Neuronal stem cell (in vitro differentiated cells): ENCODE measurements around the gene KLHDC8B.
A peak's percentile ranks its signal among the peaks of the same experiment; 100 is the strongest.

Experiments
- DNase-seq: peaks from one replicate; pipeline ENCODE4 v3.0.0-alpha.2; 2013; ENCODE audit warnings: low spot score
- H2AFZ ChIP-seq: one replicate; pipeline ENCODE4 v1.6.1; 2013; ENCODE audit warnings: mild to moderate bottlenecking, low read length, inconsistent platforms
- H2AK5ac ChIP-seq: 2 replicates; pipeline ENCODE4 v1.6.1; 2013; ENCODE audit warnings: low read depth, mild to moderate bottlenecking, inconsistent platforms, low read length, moderate library complexity, mixed read lengths
- H2BK120ac ChIP-seq: 2 replicates; pipeline ENCODE4 v1.6.1; 2013; ENCODE audit warnings: low read depth, mild to moderate bottlenecking, inconsistent platforms, low read length, moderate library complexity, mixed read lengths
- H2BK12ac ChIP-seq: one replicate; pipeline ENCODE4 v1.6.1; 2013; ENCODE audit warnings: low read length, inconsistent platforms
- H2BK15ac ChIP-seq: 2 replicates; pipeline ENCODE4 v1.6.1; 2013; ENCODE audit warnings: mild to moderate bottlenecking, low read length, inconsistent platforms, mixed read lengths
- H2BK5ac ChIP-seq: one replicate; pipeline ENCODE4 v1.6.1; 2013; ENCODE audit warnings: inconsistent platforms, mild to moderate bottlenecking, low read length, moderate library complexity
- H3K14ac ChIP-seq: one replicate; pipeline ENCODE4 v1.6.1; 2013; ENCODE audit warnings: low read length, inconsistent platforms
- H3K18ac ChIP-seq: 2 replicates; pipeline ENCODE4 v1.6.1; 2013; ENCODE audit warnings: low read length, inconsistent platforms
- H3K23ac ChIP-seq: 2 replicates; pipeline ENCODE4 v1.6.1; 2013; ENCODE audit warnings: low read depth, mild to moderate bottlenecking, mixed read lengths, low read length, inconsistent platforms; ENCODE audit not compliant: poor library complexity
- H3K27ac ChIP-seq: replicated peaks from 3 replicates; pipeline ENCODE4 v1.5.1; 2013; ENCODE audit warnings: low read length, inconsistent platforms
- H3K27me3 ChIP-seq, 3 experiments: 2 replicates each; pipeline ENCODE4 v1.6.1; 2013; ENCODE audit warnings: low read length in 3 of 3, mild to moderate bottlenecking in 2 of 3, inconsistent platforms in 1 of 3, low read depth in 1 of 3, mixed read lengths in 1 of 3, moderate library complexity in 1 of 3; ENCODE audit not compliant: control insufficient read depth in 3 of 3, insufficient read depth in 3 of 3
- H3K36me3 ChIP-seq, 2 donors: replicated peaks in 1 of 2; 2 replicates each; pipeline ENCODE4 v1.6.1; 2013; ENCODE audit warnings: low read length in 2 of 2; ENCODE audit not compliant: control insufficient read depth in 2 of 2, insufficient read depth in 2 of 2
- H3K4ac ChIP-seq: 2 replicates; pipeline ENCODE4 v1.6.1; 2013; ENCODE audit warnings: inconsistent platforms, mild to moderate bottlenecking, low read length, moderate library complexity
- H3K4me1 ChIP-seq, 2 donors: 1 replicate in 1 of 2; 2 replicates in 1 of 2; pipeline ENCODE4 v1.6.1; 2013; ENCODE audit warnings: low read length in 2 of 2, low read depth in 1 of 2; ENCODE audit not compliant: control insufficient read depth in 2 of 2, insufficient read depth in 1 of 2
- H3K4me2 ChIP-seq: one replicate; pipeline ENCODE4 v1.6.1; 2013; ENCODE audit warnings: mild to moderate bottlenecking, low read length, inconsistent platforms; ENCODE audit not compliant: insufficient read depth, poor library complexity, severe bottlenecking
- H3K4me3 ChIP-seq, 2 donors: 2 replicates each; pipeline ENCODE4 v1.5.1; 2013; ENCODE audit warnings: low read length in 2 of 2, mild to moderate bottlenecking in 2 of 2, inconsistent platforms in 1 of 2, moderate library complexity in 1 of 2
- H3K79me1 ChIP-seq: one replicate; pipeline ENCODE4 v1.6.1; 2013; ENCODE audit warnings: low read depth, mild to moderate bottlenecking, inconsistent platforms, low read length, moderate library complexity
- H3K9ac ChIP-seq: one replicate; pipeline ENCODE4 v1.6.1; 2013; ENCODE audit warnings: mild to moderate bottlenecking, low read depth, low read length, inconsistent platforms; ENCODE audit not compliant: poor library complexity
- H3K9me3 ChIP-seq, 2 donors: replicated peaks in 1 of 2; 2 replicates each; pipeline versions ENCODE3 to v1.6.1; 2013; ENCODE audit warnings: low read length in 2 of 2, mild to moderate bottlenecking in 2 of 2, inconsistent platforms in 1 of 2, low read depth in 1 of 2, mixed read lengths in 1 of 2, moderate library complexity in 1 of 2; ENCODE audit not compliant: control insufficient read depth in 2 of 2, insufficient read depth in 1 of 2
- H4K8ac ChIP-seq: one replicate; pipeline ENCODE4 v1.6.1; 2013; ENCODE audit warnings: low read depth, mild to moderate bottlenecking, inconsistent platforms, low read length, moderate library complexity
- H4K91ac ChIP-seq: one replicate; pipeline ENCODE4 v1.6.1; 2013; ENCODE audit warnings: low read length, low read depth, mild to moderate bottlenecking, inconsistent platforms; ENCODE audit not compliant: poor library complexity
- WGBS, 2 donors: extraction: QIAGEN DNeasy Blood & Tissue Kit; methylation state at CpG; one replicate each; pipeline ENCODE4 v1.1.7; 2013; ENCODE audit warnings: missing lambda C conversion rate in 2 of 2, mixed read lengths in 1 of 2; ENCODE audit not compliant: insufficient read length in 2 of 2, insufficient replicate concordance in 1 of 2; ENCODE audit errors: extremely low coverage in 2 of 2; 5-methylcytosine and 5-hydroxymethylcytosine counted together

Gene KLHDC8B

GRCh38 chr3:49163609-49164008 lies 7.8 kb upstream of the KLHDC8B start:
- Histone ChIP-seq H3K4me2 (no peak overlapping the region), H4K91ac (no peak overlapping the region), H3K4me1 (peaks cover 3 to 11% of the 10 kb centered on the region in 2 donors), H3K9ac (no peak overlapping the region), H3K14ac (no peak overlapping the region), H2AFZ (no peak overlapping the region), H2AK5ac (no peak overlapping the region), H4K8ac (no peak overlapping the region), H3K27me3 (peaks cover 0 to 2% (median 0%) of the 10 kb centered on the region in 3 experiments), H2BK120ac (no peak overlapping the region), H2BK15ac (no peak overlapping the region), H3K4ac (no peak overlapping the region), H3K9me3 (peaks cover 0 to 6% of the 10 kb centered on the region in 2 donors), H3K4me3 (peak overlapping the region; percentile 9 to 36), H3K18ac (no peak overlapping the region), H3K27ac (no peak overlapping the region), H2BK12ac (no peak overlapping the region), H3K23ac (no peak overlapping the region), H2BK5ac (no peak overlapping the region), H3K79me1 (peaks cover 5% of the 10 kb centered on the region), H3K36me3 (peaks cover 20 to 39% of the 10 kb centered on the region in 2 donors)
- WGBS, 2 donors = no CpG with 5 or more reads among the region's 8 CpGs
- DNase-seq = no peak

GRCh38 chr3:49164983-49165720 lies 6.2 kb upstream of the KLHDC8B start:
- H3K4me3 ChIP-seq = peak overlapping the region; percentile 97 to 98
- no peak overlapping the region for H3K4ac ChIP-seq
- no CpG with 5 or more reads among the region's 6 CpGs for WGBS, 2 donors
- peaks cover 3 to 11% of the 10 kb centered on the region in 2 donors for H3K4me1 ChIP-seq
- no peak overlapping the region for H2BK12ac ChIP-seq
- peaks cover 20 to 39% of the 10 kb centered on the region in 2 donors for H3K36me3 ChIP-seq
- no peak for DNase-seq
- no peak overlapping the region for H3K9ac ChIP-seq
- no peak overlapping the region for H2AFZ ChIP-seq
- no peak overlapping the region for H3K27ac ChIP-seq
- H3K79me1 ChIP-seq = peaks cover 5% of the 10 kb centered on the region
- H4K8ac ChIP-seq = no peak overlapping the region
- peaks cover 0 to 6% of the 10 kb centered on the region in 2 donors for H3K9me3 ChIP-seq
- peaks cover 0 to 2% (median 0%) of the 10 kb centered on the region in 3 experiments for H3K27me3 ChIP-seq
- no peak overlapping the region for H4K91ac ChIP-seq
- H3K4me2 ChIP-seq = peak overlapping the region; percentile 53
- no peak overlapping the region for H3K18ac ChIP-seq
- H2BK5ac ChIP-seq = no peak overlapping the region
- no peak overlapping the region for H2BK120ac ChIP-seq
- H3K23ac ChIP-seq = no peak overlapping the region
- no peak overlapping the region for H2AK5ac ChIP-seq
- no peak overlapping the region for H2BK15ac ChIP-seq
- no peak overlapping the region for H3K14ac ChIP-seq

GRCh38 chr3:49165771-49166751 lies 5.3 kb upstream of the KLHDC8B start, which contains the start of gene CCDC71:
TSS of gene CCDC71 (minus strand) at chr3:49166331. CDS start at chr3:49164208, 2,123 bp downstream.
- Histone ChIP-seq H2AK5ac (peak within 1 kb of the TSS; percentile 95), H4K8ac (peak within 1 kb of the TSS; percentile 99), H3K4ac (peak within 1 kb of the TSS; percentile 93), H3K4me1 (peaks cover 3 to 13% of the 10 kb centered on the region in 2 donors), H2BK5ac (peak within 1 kb of the TSS; percentile 77), H3K4me3 (peak within 1 kb of the TSS; percentile 97 to 98), H3K9ac (peak within 1 kb of the TSS; percentile 91), H3K79me1 (peaks cover 5% of the 10 kb centered on the region), H3K18ac (peak within 1 kb of the TSS; percentile 95), H2BK15ac (peak within 1 kb of the TSS; percentile 97), H3K4me2 (peak within 1 kb of the TSS; percentile 53), H3K27me3 (peaks cover 0 to 2% (median 0%) of the 10 kb centered on the region in 3 experiments), H3K27ac (no peak within 1 kb of the TSS), H3K9me3 (peaks cover 0 to 6% of the 10 kb centered on the region in 2 donors), H3K23ac (peak within 1 kb of the TSS; percentile 70), H2BK120ac (peak within 1 kb of the TSS; percentile 14), H4K91ac (peak within 1 kb of the TSS; percentile 41), H3K14ac (peak within 1 kb of the TSS; percentile 50), H3K36me3 (peaks cover 20 to 39% of the 10 kb centered on the region in 2 donors), H2AFZ (peak within 1 kb of the TSS; percentile 90), H2BK12ac (peak within 1 kb of the TSS; percentile 82)
- DNase-seq = no peak
- no CpG with 5 or more reads among the region's 69 CpGs for WGBS, 2 donors
